ENCODE data around the gene IGFBP5. TPM values are rescaled to one million over a fixed set of nuclear protein-coding genes. Genes with fewer than 3 reads are reported as not detected.

Gene IGFBP5
- 548 TPM for polyA plus RNA-seq (ENCODE audit: insufficient read length)

- peak; percentile 93 for DNase-seq
These were observed at the start of gene IGFBP5 for GRCh38 chr2:216695401-216695821. TSS of gene IGFBP5 (minus strand) at chr2:216695549. CDS start at chr2:216694775, 774 bp downstream.

GRCh38 chr2:216743781-216744180, 48.4 kb upstream of the IGFBP5 start:
- no peak for DNase-seq

GRCh38 chr2:216742411-216742810, 47.1 kb upstream of the IGFBP5 start:
- DNase-seq, result no peak

- no peak for DNase-seq
These were observed 45.9 kb upstream of the IGFBP5 start for GRCh38 chr2:216741223-216741593.

- DNase-seq, result no peak
These were observed 45.3 kb upstream of the IGFBP5 start for GRCh38 chr2:216740557-216741222.

- no peak for DNase-seq
These were observed 43.7 kb upstream of the IGFBP5 start for GRCh38 chr2:216739035-216739434.

GRCh38 chr2:216737676-216738075, 42.3 kb upstream of the IGFBP5 start:
- no peak for DNase-seq

GRCh38 chr2:216736326-216736725, 41.0 kb upstream of the IGFBP5 start:
- DNase-seq, result no peak

GRCh38 chr2:216735668-216736067, 40.3 kb upstream of the IGFBP5 start:
- DNase-seq, result no peak

- peak; percentile 61 for DNase-seq
These were observed 39.7 kb upstream of the IGFBP5 start for GRCh38 chr2:216735086-216735485.

- DNase-seq, result no peak
These were observed 37.7 kb upstream of the IGFBP5 start for GRCh38 chr2:216733046-216733445.

GRCh38 chr2:216732334-216732733, 37.0 kb upstream of the IGFBP5 start:
- DNase-seq, result no peak

- no peak for DNase-seq
These were observed 36.1 kb upstream of the IGFBP5 start for GRCh38 chr2:216731465-216731864.

GRCh38 chr2:216730871-216731270, 35.5 kb upstream of the IGFBP5 start:
- DNase-seq, result no peak

GRCh38 chr2:216727346-216728122, 32.2 kb upstream of the IGFBP5 start:
- DNase-seq, result no peak

GRCh38 chr2:216724190-216724589, 28.8 kb upstream of the IGFBP5 start:
- DNase-seq, result no peak

- DNase-seq, result no peak
These were observed 25.8 kb upstream of the IGFBP5 start for GRCh38 chr2:216721141-216721540.

- no peak for DNase-seq
These were observed 25.4 kb upstream of the IGFBP5 start for GRCh38 chr2:216720722-216721121.

- no peak for DNase-seq
These were observed 22.7 kb upstream of the IGFBP5 start for GRCh38 chr2:216717907-216718615.

GRCh38 chr2:216717491-216717901, 22.1 kb upstream of the IGFBP5 start:
- DNase-seq, result no peak

- DNase-seq, result no peak
These were observed 20.8 kb upstream of the IGFBP5 start for GRCh38 chr2:216716109-216716508.

GRCh38 chr2:216715402-216715974, 20.1 kb upstream of the IGFBP5 start:
- no peak for DNase-seq

GRCh38 chr2:216714376-216714775, 19.0 kb upstream of the IGFBP5 start:
- no peak for DNase-seq
